ENCODE data around the gene HEMGN. TPM values are rescaled to one million over a fixed set of nuclear protein-coding genes. Genes with fewer than 3 reads are reported as not detected.

The HEMGN gene
- total RNA-seq, 1 donor from 2014 or later = not detected

DNA sequence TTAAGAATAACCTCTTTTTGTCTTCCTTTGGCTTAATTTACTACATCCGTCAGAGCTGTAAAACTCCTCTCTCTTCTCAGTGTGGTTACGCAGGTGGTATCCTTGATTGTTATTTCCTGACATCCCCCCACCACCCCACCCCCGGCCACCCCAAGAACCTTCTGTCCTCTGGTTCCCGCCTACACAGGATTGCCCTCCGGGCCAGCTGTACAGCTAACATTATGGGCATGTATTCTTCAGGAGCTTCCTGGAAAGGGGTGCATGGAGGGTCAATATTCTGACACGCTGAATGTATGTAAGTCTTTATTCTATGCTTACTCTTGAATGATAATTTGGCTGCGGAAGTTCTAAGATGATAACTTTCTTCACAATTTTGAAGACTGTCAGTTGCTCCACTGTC is 32.2 kb upstream of the HEMGN start:
- Mint-ChIP-seq H3K27ac (ENCODE audit: unreplicated experiment) (no peak overlapping the region), H3K4me1 (ENCODE audit: low read depth) (peaks cover 3% of the 10 kb centered on the region), H3K36me3 (ENCODE audit: low read depth) (peaks cover 1% of the 10 kb centered on the region), H3K4me3 (ENCODE audit: unreplicated experiment) (no peak overlapping the region), H3K27me3 (ENCODE audit: low read depth) (peaks cover 27% of the 10 kb centered on the region), H3K9me3 (ENCODE audit: low read depth) (peaks cover 1% of the 10 kb centered on the region)
- no peak for DNase-seq (ENCODE audit: low spot score)
- TF ChIP-seq, protein P1, sequence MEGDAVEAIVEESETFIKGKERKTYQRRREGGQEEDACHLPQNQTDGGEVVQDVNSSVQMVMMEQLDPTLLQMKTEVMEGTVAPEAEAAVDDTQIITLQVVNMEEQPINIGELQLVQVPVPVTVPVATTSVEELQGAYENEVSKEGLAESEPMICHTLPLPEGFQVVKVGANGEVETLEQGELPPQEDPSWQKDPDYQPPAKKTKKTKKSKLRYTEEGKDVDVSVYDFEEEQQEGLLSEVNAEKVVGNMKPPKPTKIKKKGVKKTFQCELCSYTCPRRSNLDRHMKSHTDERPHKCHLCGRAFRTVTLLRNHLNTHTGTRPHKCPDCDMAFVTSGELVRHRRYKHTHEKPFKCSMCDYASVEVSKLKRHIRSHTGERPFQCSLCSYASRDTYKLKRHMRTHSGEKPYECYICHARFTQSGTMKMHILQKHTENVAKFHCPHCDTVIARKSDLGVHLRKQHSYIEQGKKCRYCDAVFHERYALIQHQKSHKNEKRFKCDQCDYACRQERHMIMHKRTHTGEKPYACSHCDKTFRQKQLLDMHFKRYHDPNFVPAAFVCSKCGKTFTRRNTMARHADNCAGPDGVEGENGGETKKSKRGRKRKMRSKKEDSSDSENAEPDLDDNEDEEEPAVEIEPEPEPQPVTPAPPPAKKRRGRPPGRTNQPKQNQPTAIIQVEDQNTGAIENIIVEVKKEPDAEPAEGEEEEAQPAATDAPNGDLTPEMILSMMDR (IDR thresholded peaks at IDR 0.05) = no peak

DNA sequence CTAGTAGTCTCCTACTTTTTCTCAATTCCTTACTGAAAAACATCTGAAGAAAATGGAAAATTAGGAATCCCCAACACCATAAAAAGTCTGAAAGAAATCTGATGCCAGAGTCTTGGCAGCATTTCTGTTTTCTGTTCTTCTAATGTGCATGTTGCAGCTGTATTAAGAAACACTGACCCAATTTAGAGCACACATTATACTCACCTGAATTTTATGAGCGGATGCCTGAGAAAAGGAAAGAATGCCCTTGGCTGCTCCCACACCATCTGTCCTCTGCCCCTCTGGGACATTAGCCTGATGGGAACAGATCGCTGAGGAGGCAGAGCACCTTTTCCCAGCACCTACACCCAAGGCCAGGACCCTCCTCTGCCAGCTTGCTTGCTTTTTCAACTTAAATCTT is 31.0 kb upstream of the HEMGN start:
- DNase-seq (ENCODE audit: low spot score) = no peak
- Mint-ChIP-seq H3K4me3 (ENCODE audit: unreplicated experiment) (no peak overlapping the region), H3K27me3 (ENCODE audit: low read depth) (peaks cover 34% of the 10 kb centered on the region), H3K9me3 (ENCODE audit: low read depth) (no peaks in the 10 kb centered on the region), H3K27ac (ENCODE audit: unreplicated experiment) (no peak overlapping the region), H3K36me3 (ENCODE audit: low read depth) (peaks cover 1% of the 10 kb centered on the region), H3K4me1 (ENCODE audit: low read depth) (peaks cover 3% of the 10 kb centered on the region)
- TF ChIP-seq, protein P1 (IDR thresholded peaks at IDR 0.05) = no peak

DNA sequence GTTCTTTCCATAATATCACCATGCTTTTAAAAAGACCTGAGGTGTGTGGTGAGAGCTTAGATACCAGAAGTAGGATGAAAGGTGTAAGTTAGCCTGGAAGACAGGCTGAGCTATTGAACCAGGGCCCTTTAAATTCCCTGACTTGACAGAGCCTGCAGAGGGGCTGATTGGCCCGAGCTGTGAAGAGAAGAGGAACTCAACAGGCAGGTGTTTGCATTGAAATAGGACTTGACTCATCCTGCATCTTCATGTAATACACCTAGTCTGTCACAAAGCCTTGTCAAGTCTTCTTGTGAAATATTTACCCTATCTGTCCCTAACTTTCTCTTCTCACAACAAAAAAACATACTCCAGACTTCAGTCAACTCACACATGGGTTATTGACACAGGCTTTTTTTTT is 28.5 kb upstream of the HEMGN start:
- DNase-seq (ENCODE audit: low spot score) = no peak
- Mint-ChIP-seq H3K9me3 (ENCODE audit: low read depth) (no peaks in the 10 kb centered on the region), H3K36me3 (ENCODE audit: low read depth) (no peaks in the 10 kb centered on the region), H3K27ac (ENCODE audit: unreplicated experiment) (no peak overlapping the region), H3K4me1 (ENCODE audit: low read depth) (peaks cover 3% of the 10 kb centered on the region), H3K27me3 (ENCODE audit: low read depth) (peaks cover 20% of the 10 kb centered on the region), H3K4me3 (ENCODE audit: unreplicated experiment) (no peak overlapping the region)
- TF ChIP-seq, protein P1 (IDR thresholded peaks at IDR 0.05) = no peak

DNA sequence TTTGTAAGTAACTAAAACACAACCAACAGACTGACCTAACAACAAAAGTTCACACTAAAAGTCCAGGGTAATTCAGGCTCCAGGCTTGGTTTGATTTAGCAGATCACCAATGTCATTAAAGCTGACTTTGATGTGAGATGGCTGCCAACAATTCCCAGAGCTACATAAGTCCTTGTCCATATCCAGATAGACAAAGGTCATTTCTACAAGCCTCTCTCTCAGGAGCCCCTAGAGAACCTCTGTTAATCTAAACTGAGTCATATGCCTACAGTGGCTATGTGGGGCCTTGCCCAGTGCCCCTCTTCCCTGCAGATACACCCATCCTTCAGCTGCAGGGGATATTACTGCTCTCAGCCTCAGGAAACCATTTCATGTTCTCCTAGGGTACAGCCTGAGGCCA is 26.9 kb upstream of the HEMGN start:
- H3K36me3 Mint-ChIP-seq (ENCODE audit: low read depth) = no peaks in the 10 kb centered on the region
- TF ChIP-seq, protein P1 (IDR thresholded peaks at IDR 0.05) = no peak
- H3K9me3 Mint-ChIP-seq (ENCODE audit: low read depth) = no peaks in the 10 kb centered on the region
- no peak overlapping the region for H3K27ac Mint-ChIP-seq (ENCODE audit: unreplicated experiment)
- H3K4me1 Mint-ChIP-seq (ENCODE audit: low read depth) = peaks cover 3% of the 10 kb centered on the region
- H3K4me3 Mint-ChIP-seq (ENCODE audit: unreplicated experiment) = no peak overlapping the region
- DNase-seq (ENCODE audit: low spot score) = no peak
- peaks cover 20% of the 10 kb centered on the region for H3K27me3 Mint-ChIP-seq (ENCODE audit: low read depth)

DNA sequence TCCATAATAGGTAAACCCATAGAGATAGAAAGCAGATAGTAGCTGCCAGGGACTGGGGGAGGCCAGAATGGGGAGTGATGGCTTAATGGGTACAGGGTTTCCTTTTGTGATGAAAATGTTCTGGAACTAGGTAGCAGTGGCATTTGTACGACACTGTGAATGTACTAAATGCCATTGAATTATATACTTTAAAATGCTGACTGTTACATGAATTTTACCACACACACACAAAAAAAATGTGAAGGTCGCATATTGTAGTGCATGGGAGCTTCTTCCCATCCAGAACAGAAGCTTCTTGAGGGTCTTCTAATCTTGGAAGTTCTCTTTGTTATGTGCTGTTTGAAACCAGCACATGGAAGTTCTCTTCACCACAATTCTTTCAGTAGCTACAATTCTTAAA is 25.3 kb upstream of the HEMGN start:
- no peak overlapping the region for H3K4me3 Mint-ChIP-seq (ENCODE audit: unreplicated experiment)
- H3K27ac Mint-ChIP-seq (ENCODE audit: unreplicated experiment) = no peak overlapping the region
- TF ChIP-seq, protein P1 (IDR thresholded peaks at IDR 0.05) = no peak
- H3K9me3 Mint-ChIP-seq (ENCODE audit: low read depth) = no peaks in the 10 kb centered on the region
- H3K27me3 Mint-ChIP-seq (ENCODE audit: low read depth) = peaks cover 18% of the 10 kb centered on the region
- H3K4me1 Mint-ChIP-seq (ENCODE audit: low read depth) = no peaks in the 10 kb centered on the region
- no peak for DNase-seq (ENCODE audit: low spot score)
- H3K36me3 Mint-ChIP-seq (ENCODE audit: low read depth) = no peaks in the 10 kb centered on the region
